HG02571 (cell line): ENCODE results near the gene MAD1L1.
A peak's percentile ranks its signal among the peaks of the same experiment; 100 is the strongest.

Experiments used
- ATAC-seq: cut with Tn5 transposase; IDR thresholded peaks from one replicate; pipeline ENCODE4 v1.9.1; 2021; ENCODE audit warnings: mild to moderate bottlenecking, moderate library complexity; ENCODE audit not compliant: unreplicated experiment

The MAD1L1 gene

GRCh38 chr7:2258661-2259365 lies 26.1 kb upstream of the MAD1L1 start:
- peak; percentile 45 for ATAC-seq

GRCh38 chr7:2257651-2258050 lies 24.9 kb upstream of the MAD1L1 start:
- ATAC-seq, result no peak

- ATAC-seq, result no peak
These were observed 24.4 kb upstream of the MAD1L1 start for GRCh38 chr7:2257046-2257551.

DNA sequence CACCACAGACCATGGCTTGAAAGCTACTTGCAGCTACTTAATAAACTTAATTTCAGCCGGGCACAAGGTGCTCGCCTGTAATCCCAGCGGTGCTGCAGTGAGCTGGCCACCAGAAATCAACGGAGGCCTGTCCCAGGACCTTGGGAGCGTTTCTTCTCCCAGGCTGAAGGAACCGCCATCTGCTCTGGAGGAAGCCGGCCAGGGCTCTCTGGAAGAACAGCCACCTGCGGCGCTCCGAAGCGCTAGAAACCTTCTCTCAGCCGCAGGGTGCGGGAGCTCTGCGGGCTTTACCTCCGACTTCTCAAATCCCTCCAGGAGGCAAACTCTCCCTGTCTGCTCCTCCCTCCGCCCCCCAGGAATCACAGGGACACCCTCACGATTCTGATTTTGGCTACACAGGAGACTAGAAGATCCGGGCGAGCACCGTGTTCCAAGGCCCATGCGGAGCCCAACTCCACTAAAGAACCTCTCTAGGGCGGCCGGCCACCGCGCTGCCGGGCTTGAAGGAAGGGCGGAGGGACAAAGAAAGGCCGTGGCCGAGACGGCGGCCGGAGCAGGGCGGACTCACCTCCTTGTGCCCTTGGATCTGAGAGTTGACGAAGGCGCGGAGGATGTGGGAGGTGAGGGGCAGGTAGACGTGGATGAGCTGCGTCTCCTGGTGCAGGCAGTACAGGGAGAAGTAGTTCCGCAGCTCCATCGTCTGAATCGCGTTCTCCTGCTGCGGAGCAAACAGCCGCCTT lies 23.7 kb upstream of the MAD1L1 start:
- ATAC-seq, result no peak

DNA sequence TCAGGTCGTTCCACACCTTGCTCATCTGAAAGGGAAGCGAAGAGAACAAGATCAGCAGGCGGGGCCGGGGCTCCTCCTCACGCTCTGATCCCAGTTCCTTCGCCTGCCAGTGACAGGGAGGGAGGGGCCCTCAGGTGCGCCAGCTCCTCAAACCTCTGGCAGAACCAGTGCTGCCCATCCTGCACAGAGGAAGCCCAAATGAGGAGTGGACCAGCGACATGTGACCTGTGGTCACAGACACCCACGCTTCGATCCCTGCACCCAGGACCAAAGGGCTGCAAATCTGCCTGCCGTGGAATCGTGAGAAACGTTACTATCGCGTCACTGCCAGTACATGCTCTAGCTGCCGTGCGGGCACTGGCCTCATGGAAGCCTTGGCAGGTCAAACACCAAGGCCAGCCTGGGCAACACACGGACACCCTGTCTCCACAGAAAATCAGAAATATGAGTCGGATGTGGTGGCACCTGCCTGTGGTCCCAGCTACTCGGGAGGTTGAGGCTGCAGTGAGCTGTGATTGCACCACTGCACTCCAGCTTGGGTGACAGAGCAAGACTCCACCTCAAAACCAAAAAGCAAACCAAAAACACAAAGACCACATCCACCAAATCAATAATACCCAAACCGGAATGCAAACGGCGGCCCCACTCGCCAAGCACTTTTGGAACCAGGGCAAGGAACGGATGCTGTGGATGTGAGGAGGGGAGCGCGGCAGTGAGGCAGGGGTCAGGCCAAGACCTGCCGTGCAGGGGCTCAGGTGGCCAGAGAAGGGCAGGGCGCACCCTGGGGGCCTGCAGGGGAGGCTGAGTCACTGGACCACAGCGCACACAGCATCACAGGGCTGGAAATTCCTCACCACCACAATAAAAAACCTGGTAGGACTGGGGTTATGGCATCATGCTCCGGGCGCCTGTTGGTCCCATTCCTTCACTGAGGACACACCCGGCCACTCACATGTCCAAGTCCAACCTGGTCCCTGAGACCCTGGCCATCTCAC lies 22.7 kb upstream of the MAD1L1 start:
- ATAC-seq, result no peak

- ATAC-seq, result no peak
These were observed 21.8 kb upstream of the MAD1L1 start for GRCh38 chr7:2254429-2255144.

- ATAC-seq, result no peak
These were observed 20.9 kb upstream of the MAD1L1 start for GRCh38 chr7:2253525-2254244.

DNA sequence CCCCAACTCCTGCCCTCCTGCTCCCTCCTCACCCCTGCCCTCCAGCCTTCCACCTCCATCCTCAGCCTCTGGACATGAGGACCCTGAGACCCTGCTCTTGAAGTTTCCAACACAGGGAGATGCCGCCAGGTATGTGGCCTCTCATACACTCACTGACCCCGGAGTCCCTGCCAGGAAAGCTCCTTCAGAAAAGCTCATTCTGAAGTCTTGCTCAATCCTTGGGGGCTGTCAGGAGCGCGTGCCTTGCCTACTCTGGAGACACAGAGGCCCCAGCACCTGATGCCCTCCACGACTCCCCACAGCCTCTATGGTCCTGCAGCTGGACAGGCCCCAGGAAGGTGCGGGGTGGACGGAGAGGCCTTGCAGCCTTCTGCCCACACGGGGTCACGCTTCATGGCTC lies 20.3 kb upstream of the MAD1L1 start:
- no peak for ATAC-seq

- no peak for ATAC-seq
These were observed 19.4 kb upstream of the MAD1L1 start for GRCh38 chr7:2251841-2252771.

GRCh38 chr7:2251381-2251780 lies 18.6 kb upstream of the MAD1L1 start:
- ATAC-seq, result no peak

- ATAC-seq, result no peak
These were observed 17.1 kb upstream of the MAD1L1 start for GRCh38 chr7:2249744-2250323.

DNA sequence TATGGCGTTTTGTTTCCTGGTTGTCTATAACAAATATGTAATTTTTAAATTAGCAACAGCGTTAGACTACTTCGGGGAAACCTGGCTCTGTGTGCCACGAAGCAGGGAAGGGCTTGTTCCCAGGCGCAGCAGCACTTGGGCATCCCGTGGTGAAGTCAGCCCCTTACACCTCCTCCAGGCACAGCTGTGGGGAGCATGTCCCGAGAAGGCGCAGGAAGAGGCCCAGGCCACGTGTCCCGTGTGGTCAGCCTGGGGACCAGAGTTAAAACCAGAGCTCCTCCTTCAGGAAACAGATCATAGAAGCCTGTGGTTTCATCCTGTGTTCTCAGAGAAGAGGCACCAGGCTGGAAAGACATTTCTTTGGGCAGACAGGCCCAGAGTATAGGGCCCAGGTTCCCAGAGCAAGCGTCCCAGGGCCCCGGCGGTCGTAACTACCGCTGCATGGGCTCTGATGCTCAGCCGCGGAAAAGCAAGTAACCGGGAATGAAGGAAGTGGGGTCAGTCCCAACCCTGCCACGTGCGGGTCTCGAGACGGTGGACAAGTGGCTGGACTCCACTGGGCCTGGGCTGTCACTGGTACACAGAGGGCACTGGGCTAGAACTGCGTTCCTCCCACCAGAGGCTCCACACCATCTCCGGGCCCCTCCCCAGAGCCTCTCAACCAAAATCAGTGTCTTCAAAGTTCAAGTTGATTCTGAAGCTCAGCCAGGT lies 16.4 kb upstream of the MAD1L1 start:
- no peak for ATAC-seq

DNA sequence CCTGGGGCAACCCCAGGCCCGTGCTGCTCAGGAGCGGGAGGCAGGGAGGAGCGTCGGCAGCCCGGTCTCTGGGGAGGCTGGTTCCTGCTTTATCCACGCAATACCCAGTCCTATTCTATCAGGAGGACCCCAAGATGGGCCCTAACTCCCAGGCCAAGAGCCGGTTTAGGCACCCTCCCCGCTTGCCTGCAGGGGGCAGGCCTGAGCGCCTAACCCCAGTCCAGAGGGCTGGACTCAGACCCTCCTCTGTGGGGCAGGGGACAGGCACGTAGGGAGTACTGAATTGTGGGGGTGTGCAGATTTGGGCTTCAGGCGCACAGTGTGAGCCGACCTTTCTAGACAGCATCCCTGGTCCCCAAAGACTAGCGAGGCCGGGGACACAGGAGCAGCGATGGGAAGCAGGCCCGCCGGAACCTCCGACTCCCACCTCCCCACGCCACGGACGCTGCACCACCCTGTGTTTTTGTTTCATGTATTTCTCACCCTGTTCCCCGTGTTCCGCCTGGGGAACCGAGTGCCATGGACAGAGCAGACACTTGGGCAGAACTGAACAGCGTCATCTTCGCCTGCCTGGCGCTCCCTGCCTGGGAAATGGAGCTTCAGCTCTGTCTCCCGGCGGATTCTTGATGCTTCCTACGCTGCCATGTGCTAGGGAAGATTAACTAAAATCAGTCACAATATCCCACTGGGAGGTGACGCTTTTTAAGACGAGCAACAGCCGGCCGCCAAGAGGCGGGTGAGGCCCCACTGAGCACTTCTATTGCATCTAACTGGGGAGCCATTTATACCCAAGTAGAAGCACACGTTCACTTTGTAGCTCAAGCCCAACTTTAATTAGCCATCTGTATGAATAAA lies 14.6 kb upstream of the MAD1L1 start:
- ATAC-seq, result no peak

GRCh38 chr7:2245883-2246675 lies 13.3 kb upstream of the MAD1L1 start:
- no peak for ATAC-seq

DNA sequence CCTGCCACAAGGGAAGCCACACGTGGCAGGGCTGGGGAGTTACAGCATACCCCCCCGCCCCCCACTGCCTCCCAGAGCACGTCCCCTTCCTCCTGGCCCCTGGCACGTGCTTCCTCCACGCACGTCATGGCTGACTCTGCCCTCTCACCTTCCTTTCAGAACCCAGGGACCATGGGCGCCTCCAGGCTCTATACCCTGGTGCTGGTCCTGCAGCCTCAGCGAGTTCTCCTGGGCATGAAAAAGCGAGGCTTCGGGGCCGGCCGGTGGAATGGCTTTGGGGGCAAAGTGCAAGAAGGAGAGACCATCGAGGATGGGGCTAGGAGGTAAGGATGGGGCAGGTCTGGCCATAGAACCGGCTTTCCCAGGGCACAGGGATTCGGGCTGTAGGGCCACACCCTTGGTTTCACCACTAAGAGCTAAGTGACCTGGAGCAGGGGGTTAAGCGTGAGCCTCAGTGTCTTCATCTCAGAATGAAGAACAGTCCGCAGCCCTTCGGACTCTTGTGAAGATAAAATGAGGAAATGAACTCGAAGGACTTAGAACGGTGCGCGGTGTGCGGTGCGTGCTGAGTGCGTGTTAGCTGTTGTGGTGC lies 11.8 kb upstream of the MAD1L1 start:
- no peak for ATAC-seq

DNA sequence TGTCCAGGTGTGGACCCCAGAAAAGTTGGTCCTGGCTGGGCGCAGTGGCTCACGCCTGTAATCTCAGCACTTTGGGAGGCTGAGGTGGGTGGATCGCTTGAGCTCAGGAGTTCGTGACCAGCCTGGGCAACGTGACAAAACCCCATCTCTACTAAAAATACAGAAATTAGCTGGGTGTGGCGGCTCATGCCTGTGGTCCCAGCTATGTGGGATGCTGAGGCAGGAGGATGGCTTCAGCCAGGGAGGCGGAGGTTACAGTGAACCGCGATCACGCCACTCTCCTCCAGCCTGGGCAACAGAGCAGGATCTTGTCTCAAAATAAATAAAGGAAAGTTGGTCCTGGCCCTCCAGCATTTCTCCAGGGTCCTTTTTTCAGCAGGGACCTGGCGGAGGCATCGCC lies 10.7 kb upstream of the MAD1L1 start:
- ATAC-seq, result no peak
